Brain microvascular endothelial cell (primary cell): Measurements from ENCODE around the gene ADGRV1.
A peak's percentile ranks its signal among the peaks of the same experiment; 100 is the strongest.
"Not testable (repeated sequence)": the region's sequence is repeated elsewhere in the genome, so short reads cannot be mapped to it uniquely, and the experiment has no call there.

ENCODE experiments used
- DNase-seq: peaks from one replicate; pipeline ENCODE4 v3.0.0-alpha.2; 2020
- H3K27ac ChIP-seq: fragments of 250-450 bp; sonication (Bioruptor Pico); 2 replicates; pipeline ENCODE4 v1.5.1; 2020; ENCODE audit warnings: mild to moderate bottlenecking, moderate library complexity
- H3K27me3 ChIP-seq: fragments of 250-450 bp; sonication (Bioruptor Pico); replicated peaks from 2 replicates; pipeline ENCODE4 v1.5.1; 2020; ENCODE audit warnings: mild to moderate bottlenecking
- H3K36me3 ChIP-seq: fragments of 250-450 bp; sonication (Bioruptor Pico); replicated peaks from 2 replicates; pipeline ENCODE4 v1.5.1; 2020; ENCODE audit warnings: mild to moderate bottlenecking
- H3K4me3 ChIP-seq: 2 replicates; pipeline ENCODE4 v1.5.1; 2011; ENCODE audit warnings: low read depth, mild to moderate bottlenecking, control low read depth, low read length, moderate library complexity
- in situ Hi-C: cut with HindIII; loops from 2 replicates; pipeline ENCODE4 v1.10.0; 2017; ENCODE audit warnings: low sequenced_read_pairs, low pct_ligation_motif_present
- TF ChIP-seq, protein P1 (sequence below): IDR thresholded peaks from 2 replicates; pipeline ENCODE4 v1.5.1; 2011; ENCODE audit warnings: low read depth, mild to moderate bottlenecking, moderate library complexity, low read length, control low read depth, inconsistent platforms; ENCODE audit errors: missing control alignments

The ADGRV1 gene

DNA sequence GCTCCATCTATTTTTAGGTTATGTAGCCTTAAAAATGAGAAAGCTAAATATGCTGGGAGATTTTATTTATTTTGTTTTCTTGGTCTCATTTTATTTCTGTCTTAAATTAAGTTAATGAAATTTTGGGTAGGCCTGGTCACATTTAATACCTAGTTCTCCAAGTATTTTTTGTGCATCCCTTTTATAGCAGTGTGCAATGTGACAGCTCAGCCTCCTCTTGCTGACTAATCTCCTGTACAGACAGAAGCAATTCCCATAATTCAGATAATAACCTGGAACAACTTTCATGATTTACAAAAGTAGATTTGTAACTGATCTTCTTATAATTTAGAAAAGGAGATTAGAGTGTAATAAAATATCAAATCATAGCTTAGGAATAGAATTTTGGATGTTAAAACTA lies 403.9 kb downstream of the ADGRV1 start:
- Histone ChIP-seq H3K36me3 (no peaks in the 10 kb centered on the region), H3K27ac (no peak overlapping the region), H3K27me3 (no peaks in the 10 kb centered on the region), H3K4me3 (no peak overlapping the region)
- no peak for DNase-seq
- in situ Hi-C loops = no loop called here
- TF ChIP-seq, protein P1, sequence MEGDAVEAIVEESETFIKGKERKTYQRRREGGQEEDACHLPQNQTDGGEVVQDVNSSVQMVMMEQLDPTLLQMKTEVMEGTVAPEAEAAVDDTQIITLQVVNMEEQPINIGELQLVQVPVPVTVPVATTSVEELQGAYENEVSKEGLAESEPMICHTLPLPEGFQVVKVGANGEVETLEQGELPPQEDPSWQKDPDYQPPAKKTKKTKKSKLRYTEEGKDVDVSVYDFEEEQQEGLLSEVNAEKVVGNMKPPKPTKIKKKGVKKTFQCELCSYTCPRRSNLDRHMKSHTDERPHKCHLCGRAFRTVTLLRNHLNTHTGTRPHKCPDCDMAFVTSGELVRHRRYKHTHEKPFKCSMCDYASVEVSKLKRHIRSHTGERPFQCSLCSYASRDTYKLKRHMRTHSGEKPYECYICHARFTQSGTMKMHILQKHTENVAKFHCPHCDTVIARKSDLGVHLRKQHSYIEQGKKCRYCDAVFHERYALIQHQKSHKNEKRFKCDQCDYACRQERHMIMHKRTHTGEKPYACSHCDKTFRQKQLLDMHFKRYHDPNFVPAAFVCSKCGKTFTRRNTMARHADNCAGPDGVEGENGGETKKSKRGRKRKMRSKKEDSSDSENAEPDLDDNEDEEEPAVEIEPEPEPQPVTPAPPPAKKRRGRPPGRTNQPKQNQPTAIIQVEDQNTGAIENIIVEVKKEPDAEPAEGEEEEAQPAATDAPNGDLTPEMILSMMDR = no peak

- no peak for DNase-seq
- in situ Hi-C loops = no loop called here
- Histone ChIP-seq H3K4me3 (no peak overlapping the region), H3K27me3 (no peaks in the 10 kb centered on the region), H3K36me3 (no peaks in the 10 kb centered on the region), H3K27ac (no peak overlapping the region)
- TF ChIP-seq, protein P1 = no peak
These were observed 406.6 kb downstream of the ADGRV1 start for GRCh38 chr5:90965110-90965685.

- no peak overlapping the region for H3K27ac ChIP-seq
- in situ Hi-C loops = no loop called here
- no peaks in the 10 kb centered on the region for H3K27me3 ChIP-seq
- peak; percentile 27 for DNase-seq
- no peaks in the 10 kb centered on the region for H3K36me3 ChIP-seq
- TF ChIP-seq, protein P1 = no peak
- H3K4me3 ChIP-seq = no peak overlapping the region
These were observed 408.8 kb downstream of the ADGRV1 start for GRCh38 chr5:90967443-90967842.

DNA sequence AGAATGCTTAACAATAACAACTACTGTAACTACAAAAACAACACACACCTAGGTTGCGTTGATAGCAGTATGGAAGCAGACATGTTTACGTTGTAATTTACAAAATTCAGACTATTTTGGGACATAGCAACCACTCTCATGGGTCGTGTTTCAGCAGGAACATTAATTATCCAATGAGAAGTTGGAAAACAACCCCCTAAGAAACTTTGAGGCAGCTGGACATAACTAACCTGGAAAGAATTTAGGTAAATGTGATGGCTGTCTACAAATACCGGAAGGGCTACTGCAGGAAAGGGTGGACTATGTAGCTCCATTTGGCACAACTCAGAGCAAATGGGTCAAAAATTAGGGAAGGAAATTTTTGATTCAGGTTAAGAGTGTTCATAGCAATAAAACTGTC lies 409.3 kb downstream of the ADGRV1 start:
- DNase-seq = no peak
- Histone ChIP-seq H3K27me3 (no peaks in the 10 kb centered on the region), H3K36me3 (no peaks in the 10 kb centered on the region), H3K27ac (no peak overlapping the region), H3K4me3 (no peak overlapping the region)
- in situ Hi-C loops = no loop called here
- TF ChIP-seq, protein P1 = no peak

GRCh38 chr5:90968319-90968718 lies 409.7 kb downstream of the ADGRV1 start:
- in situ Hi-C loops = no loop called here
- TF ChIP-seq, protein P1 = no peak

GRCh38 chr5:90969945-90970344 lies 411.3 kb downstream of the ADGRV1 start:
- H3K4me3 ChIP-seq, H3K36me3 ChIP-seq, H3K27ac ChIP-seq, H3K27me3 ChIP-seq, in situ Hi-C loops, DNase-seq: not testable (repeated sequence)

More at GRCh38 chr5:90968319-90968718, 409.7 kb downstream of the ADGRV1 start:
- H3K27me3 ChIP-seq = no peaks in the 10 kb centered on the region
- H3K4me3 ChIP-seq = no peak overlapping the region
- no peaks in the 10 kb centered on the region for H3K36me3 ChIP-seq
- peak; percentile 32 for DNase-seq
- no peak overlapping the region for H3K27ac ChIP-seq
